K562 (cell line): ENCODE results near the gene EPOP. TPM values are rescaled to one million over a fixed set of nuclear protein-coding genes. Genes with fewer than 3 reads are reported as not detected.

ENCODE experiments used
- ATAC-seq: fragments of 200-7000 bp; cut with Tn5 transposase; 3 replicates; pipeline ENCODE4 v1.9.1; 2020; ENCODE audit warnings: moderate library complexity
- BruUV-seq: library from RNA; stranded (reverse); fragments of 400-500 nt; replicated peaks from 2 replicates; lab custom pipeline; 2021; lab: Mats Ljungman, UMichigan
- CTCF ChIA-PET: fragments of 300-600 bp; formaldehyde crosslinking; extraction: SDS; loops from one replicate; lab custom pipeline; 2021; ENCODE audit warnings: low intra/inter-chr PET ratio; lab: Yijun Ruan, JAX
- POLR2A ChIA-PET: fragments of 300-600, 350-650 bp; sonication (Branson Sonifier 250); formaldehyde crosslinking; extraction: SDS; loops from one replicate; lab custom pipeline; 2021; ENCODE audit warnings: antibody characterized with exemption, inconsistent platforms; lab: Yijun Ruan, JAX
- DNase-seq, 4 experiments: peaks; one replicate each; pipeline versions ENCODE4 v3.0.0 to v3.0.0-alpha.2; 2011 to 2018; ENCODE audit warnings: low spot score in 3 of 4, mixed read lengths in 3 of 4; ENCODE audit errors: extremely low read depth in 1 of 4
- FAIRE-seq: peaks from 2 replicates; lab custom pipeline; 2011; peaks lifted over from hg19 to GRCh38; lab: Jason Lieb, UNC
- H2AFZ ChIP-seq: 2 replicates; pipeline ENCODE4 v1.6.0; 2011; ENCODE audit warnings: low read depth, low read length, control low read depth, inconsistent platforms
- H3K27ac ChIP-seq: fragments of 200-600 bp; 3 replicates; pipeline ENCODE4 v1.8.0; 2011; ENCODE audit warnings: low read depth, mild to moderate bottlenecking, control low read depth, inconsistent platforms, low read length, moderate library complexity, mixed read lengths; ENCODE audit errors: extremely low read depth
- H3K27me3 ChIP-seq, 2 experiments: fragments of 300-600 bp in 1 of 2; 2 replicates in 1 of 2; 3 replicates in 1 of 2; pipeline versions ENCODE4 v1.6.0 to v1.8.0; 2011; ENCODE audit warnings: inconsistent platforms in 2 of 2, low read length in 2 of 2, mild to moderate bottlenecking in 1 of 2, mixed read lengths in 1 of 2, moderate library complexity in 1 of 2; ENCODE audit not compliant: control insufficient read depth in 2 of 2, insufficient read depth in 2 of 2
- H3K36me3 ChIP-seq: fragments of 300-600 bp; 3 replicates; pipeline ENCODE4 v1.8.0; 2011; ENCODE audit warnings: mild to moderate bottlenecking, low read length, inconsistent platforms; ENCODE audit not compliant: control insufficient read depth, insufficient read depth
- H3K4me1 ChIP-seq, 2 experiments: fragments of 200-600 bp in 1 of 2; replicated peaks in 1 of 2; 2 replicates in 1 of 2; 3 replicates in 1 of 2; pipeline versions ENCODE4 v1.5.1 to v1.8.0; 2011; ENCODE audit warnings: inconsistent platforms in 2 of 2, low read length in 2 of 2, mild to moderate bottlenecking in 1 of 2, mixed read lengths in 1 of 2, moderate library complexity in 1 of 2; ENCODE audit not compliant: control insufficient read depth in 2 of 2, insufficient read depth in 2 of 2
- H3K4me2 ChIP-seq: 2 replicates; pipeline ENCODE4 v1.6.1; 2011; ENCODE audit warnings: low read length, control low read depth, inconsistent platforms, mixed read lengths; ENCODE audit not compliant: insufficient read depth
- H3K4me3 ChIP-seq: fragments of 200-600 bp; sonication (generic), shearing (Covaris generic); 2 replicates; pipeline ENCODE4 v1.5.1; 2016; ENCODE audit warnings: control low read depth, inconsistent platforms
- H3K79me2 ChIP-seq: fragments of 200-600 bp; 3 replicates; pipeline ENCODE4 v1.8.0; 2011; ENCODE audit warnings: low read length, inconsistent platforms; ENCODE audit not compliant: control insufficient read depth, insufficient read depth
- H3K9ac ChIP-seq, 2 experiments: 2 replicates each; pipeline versions ENCODE4 v1.6.0 to v1.6.1; 2011; ENCODE audit warnings: low read depth in 2 of 2, low read length in 2 of 2, control low read depth in 1 of 2, inconsistent platforms in 1 of 2, mild to moderate bottlenecking in 1 of 2, mixed read lengths in 1 of 2; ENCODE audit not compliant: insufficient read depth in 1 of 2
- H3K9me1 ChIP-seq: one replicate; pipeline ENCODE4 v1.6.0; 2011; ENCODE audit warnings: inconsistent platforms, mild to moderate bottlenecking, low read length, moderate library complexity; ENCODE audit not compliant: control insufficient read depth, insufficient read depth
- H3K9me3 ChIP-seq: replicated peaks from 2 replicates; pipeline ENCODE4 v1.5.1; 2011; ENCODE audit warnings: low read depth, low read length, inconsistent platforms; ENCODE audit not compliant: control insufficient read depth, insufficient read depth
- H4K20me1 ChIP-seq: replicated peaks from 2 replicates; pipeline ENCODE4 v1.6.1; 2011; ENCODE audit warnings: low read length, inconsistent platforms, mixed read lengths; ENCODE audit not compliant: control insufficient read depth, insufficient read depth
- ARHGAP35 ChIP-seq: fragments of 450-650 bp; IDR thresholded peaks from 2 replicates; pipeline ENCODE4 v1.6.1; 2018; ENCODE audit not compliant: partially characterized antibody
- ARNT ChIP-seq, 2 experiments: fragments of 450-650 bp; IDR thresholded peaks; 2 replicates each; pipeline ENCODE4 v1.6.1; 2016; ENCODE audit warnings: mild to moderate bottlenecking in 1 of 2
- GABPB1 ChIP-seq: sonication (generic); formaldehyde crosslinking; IDR thresholded peaks from 2 replicates; pipeline ENCODE4 v1.8.0; 2022; ENCODE audit warnings: mild to moderate bottlenecking, missing genetic modification reagents
- HDAC2 ChIP-seq: fragments of 450-650 bp; IDR thresholded peaks from 2 replicates; pipeline ENCODE4 v1.6.1; 2016; ENCODE audit warnings: mild to moderate bottlenecking
- RBFOX2 ChIP-seq: fragments of 200-400 bp; formaldehyde crosslinking; IDR thresholded peaks from 2 replicates; pipeline ENCODE4 v1.6.1; 2017; ENCODE audit warnings: low read depth, mild to moderate bottlenecking, low read length, moderate library complexity
- SMAD1 ChIP-seq: fragments of 150-350 bp; IDR thresholded peaks from 2 replicates; pipeline ENCODE4 v1.6.1; 2014; ENCODE audit warnings: low read length, low read depth; ENCODE audit not compliant: partially characterized antibody
- SPI1 ChIP-seq: IDR thresholded peaks from 2 replicates; pipeline ENCODE4 v1.6.1; 2011; ENCODE audit warnings: low read depth, low read length, control low read depth, borderline replicate concordance
- ZNF282 ChIP-seq: sonication (generic); formaldehyde crosslinking; IDR thresholded peaks from 2 replicates; pipeline ENCODE4 v1.8.1; 2023; ENCODE audit warnings: missing genetic modification reagents
- WGBS: fragments of 100-300 bp; shearing (Covaris generic); methylation state at CpG from one replicate; pipeline ENCODE4 v1.1.6; 2016; ENCODE audit warnings: low coverage, mixed read lengths; ENCODE audit not compliant: insufficient coverage; ENCODE audit errors: missing lambda C conversion rate; 5-methylcytosine and 5-hydroxymethylcytosine counted together
- in situ Hi-C: fragments of 300-500 bp; cut with MboI; formaldehyde crosslinking; loops from 4 replicates; pipeline ENCODE4 v1.15.0; 2018; ENCODE audit warnings: inconsistent platforms, mixed read lengths
- intact Hi-C: fragments of 100-400 bp; cut with micrococcal nuclease; formaldehyde crosslinking; loops from 2 replicates; pipeline ENCODE4 v1.14.2; 2022
- polyA plus RNA-seq, 8 experiments: library from polyadenylated mRNA; depleted of rRNA in 4 of 8; stranded (reverse) in 5 of 8; unstranded in 3 of 8; fragments of >200 nt; fragmentation: Nextera tagmentation in 2 of 8; fragmentation: Illumina TruSeq in 1 of 8; extraction: Ambion mirVana in 2 of 8; extraction: Trizol in 1 of 8; gene quantifications; 2 replicates each; pipeline versions ENCODE4 v1.2.1 to v1.2.3, GENCODE V29; 2011 to 2014; ENCODE audit warnings: inconsistent platforms in 1 of 8, missing spikeins in 1 of 8
- total RNA-seq, 7 experiments: library from RNA; depleted of rRNA in 6 of 7; stranded (reverse); fragments of >200 nt in 6 of 7; fragmentation: Illumina TruSeq in 2 of 7; extraction: Trizol in 2 of 7; gene quantifications; 2 replicates each; pipeline versions ENCODE4 v1.2.1 to v1.2.3, GENCODE V29; 2011 to 2021; ENCODE audit warnings: low replicate concordance in 1 of 7
- TF ChIP-seq, protein P1 (sequence below): sonication (generic); formaldehyde crosslinking; IDR thresholded peaks from 2 replicates; pipeline ENCODE4 v1.8.0; 2022; ENCODE audit warnings: mild to moderate bottlenecking, missing genetic modification reagents

EPOP gene
- total and polyA plus RNA-seq, 9 of the 15 experiments (the other 6 are each of a cell fraction or from before 2014, with no cell fraction given): 0.41 to 10.6 (median 4.6) TPM

DNA sequence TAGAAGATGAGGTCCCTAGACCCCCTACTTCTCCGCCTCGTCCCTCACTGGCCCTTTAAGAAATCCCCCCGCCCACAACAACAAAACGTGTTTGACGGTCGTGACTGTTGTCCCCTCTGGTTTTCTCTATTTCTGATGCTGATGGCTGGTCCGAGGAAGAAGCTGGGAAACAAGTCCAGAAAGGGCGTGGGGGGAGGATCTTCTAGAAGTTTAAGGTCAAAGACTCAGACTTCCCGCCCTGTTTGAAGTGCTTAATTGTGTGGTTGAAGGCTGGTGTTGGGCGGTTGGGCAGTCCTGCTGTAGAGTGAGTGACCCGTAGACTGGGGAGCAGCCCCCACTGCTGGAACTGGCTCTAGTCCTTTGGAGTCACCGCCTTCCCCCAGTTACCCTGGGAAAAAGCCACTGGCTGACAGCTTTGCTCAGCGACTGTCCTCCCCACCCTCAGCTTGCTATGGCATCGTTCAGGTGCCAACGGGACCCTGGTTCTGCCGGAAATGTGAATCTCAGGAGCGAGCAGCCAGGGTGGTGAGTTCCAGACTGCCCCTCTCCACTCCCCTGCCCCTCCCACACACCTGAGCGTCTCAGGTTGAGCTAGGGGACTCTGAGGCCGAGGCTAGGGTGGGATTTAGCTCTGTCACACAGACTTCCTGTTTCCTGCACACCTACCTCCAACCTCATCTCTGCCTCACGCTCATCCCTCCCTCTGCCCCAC, 31.9 kb upstream of the EPOP start:
- TSS peak; percentile 19 for BruUV-seq
- Histone ChIP-seq H3K9me1 (peaks cover 4% of the 10 kb centered on the region), H3K9ac (peak overlapping the region; percentile 78 to 95), H4K20me1 (peaks cover 8% of the 10 kb centered on the region; the same call in 1 of the 2 replicates), H2AFZ (peak overlapping the region; percentile 14; the same call in 1 of the 2 replicates), H3K79me2 (peaks cover 53% of the 10 kb centered on the region), H3K4me3 (peak overlapping the region; percentile 86), H3K27me3 (no peaks in the 10 kb centered on the region), H3K9me3 (no peaks in the 10 kb centered on the region), H3K4me1 (peaks cover 33 to 78% of the 10 kb centered on the region in 2 experiments), H3K36me3 (peaks cover 43% of the 10 kb centered on the region; the same call in 2 of the 3 replicates), H3K27ac (peak overlapping the region; percentile 72), H3K4me2 (peak overlapping the region; percentile 82)
- intact Hi-C loops (no loop called here), in situ Hi-C loops (no loop called here)
- ChIA-PET CTCF (no interaction called here), POLR2A (interaction anchor here (0.7 to 3.7 kb wide), 8 partner anchors 9 to 61 kb away, joined by 3 to 26 read pairs (median 4); no protein-coding TSS in a partner anchor)
- FAIRE-seq (no peak), ATAC-seq (no peak), DNase-seq (peak in 2 of 4 experiments; percentile 37 to 57)
- no peak for TF ChIP-seq SMAD1
- TF ChIP-seq HDAC2: 0 out of 2 replicates have a peak, but pooled peaks have one; percentile 3
- TF ChIP-seq, protein P1, sequence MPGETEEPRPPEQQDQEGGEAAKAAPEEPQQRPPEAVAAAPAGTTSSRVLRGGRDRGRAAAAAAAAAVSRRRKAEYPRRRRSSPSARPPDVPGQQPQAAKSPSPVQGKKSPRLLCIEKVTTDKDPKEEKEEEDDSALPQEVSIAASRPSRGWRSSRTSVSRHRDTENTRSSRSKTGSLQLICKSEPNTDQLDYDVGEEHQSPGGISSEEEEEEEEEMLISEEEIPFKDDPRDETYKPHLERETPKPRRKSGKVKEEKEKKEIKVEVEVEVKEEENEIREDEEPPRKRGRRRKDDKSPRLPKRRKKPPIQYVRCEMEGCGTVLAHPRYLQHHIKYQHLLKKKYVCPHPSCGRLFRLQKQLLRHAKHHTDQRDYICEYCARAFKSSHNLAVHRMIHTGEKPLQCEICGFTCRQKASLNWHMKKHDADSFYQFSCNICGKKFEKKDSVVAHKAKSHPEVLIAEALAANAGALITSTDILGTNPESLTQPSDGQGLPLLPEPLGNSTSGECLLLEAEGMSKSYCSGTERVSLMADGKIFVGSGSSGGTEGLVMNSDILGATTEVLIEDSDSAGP (CRISPR knock-in tag): peak; percentile 79; the same call in 1 of the 2 replicates
- peak; percentile 12; the same call in 1 of the 2 replicates for TF ChIP-seq GABPB1 (CRISPR knock-in tag)
- no peak for TF ChIP-seq ARNT (IDR thresholded peaks at IDR 0.05)
- no peak for TF ChIP-seq ARHGAP35
- no peak for TF ChIP-seq ZNF282 (CRISPR knock-in tag)
- peak; percentile 28 for TF ChIP-seq RBFOX2
- peak; percentile 76 for TF ChIP-seq SPI1
- WGBS: 5% methylated on average over 20 of the region's 20 CpGs
